ENCODE data around the gene FGF14.
"Not testable (repeated sequence)": the region's sequence is repeated elsewhere in the genome, so short reads cannot be mapped to it uniquely, and the experiment has no call there.

The FGF14 gene

GRCh38 chr13:102103469-102103868, 298.4 kb downstream of the FGF14 start:
- DNase-seq (ENCODE audit: low read depth, low spot score): no peak
- Histone ChIP-seq H3K9ac (ENCODE audit: insufficient read length, low read depth) (no peak overlapping the region), H3K4me3 (ENCODE audit: insufficient read length, low read depth) (no peak overlapping the region), H3K9me3 (ENCODE audit: insufficient read depth, low read length) (no peaks in the 10 kb centered on the region), H3K4me1 (ENCODE audit: insufficient read depth, insufficient read length) (no peaks in the 10 kb centered on the region), H3K36me3 (ENCODE audit: insufficient read depth, insufficient read length, low read length) (no peaks in the 10 kb centered on the region), H3K27me3 (ENCODE audit: insufficient read depth, insufficient read length) (no peaks in the 10 kb centered on the region)
- no peak for TF ChIP-seq ZNF274 (IDR thresholded peaks at IDR 0.05; ENCODE audit: low read depth, low read length)
- no peak for TF ChIP-seq YY1 (IDR thresholded peaks at IDR 0.05; ENCODE audit: insufficient read depth, insufficient read length)
- no peak for TF ChIP-seq SUZ12 (IDR thresholded peaks at IDR 0.05; ENCODE audit: extremely low read depth, insufficient read depth, insufficient read length)

GRCh38 chr13:102100234-102100633, 301.6 kb downstream of the FGF14 start:
- TF ChIP-seq ZNF274 (IDR thresholded peaks at IDR 0.05; ENCODE audit: low read depth, low read length): no peak
- TF ChIP-seq YY1 (IDR thresholded peaks at IDR 0.05; ENCODE audit: insufficient read depth, insufficient read length): no peak
- no peak for TF ChIP-seq SUZ12 (IDR thresholded peaks at IDR 0.05; ENCODE audit: extremely low read depth, insufficient read depth, insufficient read length)
- no peaks in the 10 kb centered on the region for H3K9me3 ChIP-seq (ENCODE audit: insufficient read depth, low read length)
- H3K9ac ChIP-seq (ENCODE audit: insufficient read length, low read depth): no peak overlapping the region
- H3K36me3 ChIP-seq (ENCODE audit: insufficient read depth, insufficient read length, low read length): no peaks in the 10 kb centered on the region
- no peaks in the 10 kb centered on the region for H3K4me1 ChIP-seq (ENCODE audit: insufficient read depth, insufficient read length)
- H3K27me3 ChIP-seq (ENCODE audit: insufficient read depth, insufficient read length): no peaks in the 10 kb centered on the region
- no peak for DNase-seq (ENCODE audit: low read depth, low spot score)
- no peak overlapping the region for H3K4me3 ChIP-seq (ENCODE audit: insufficient read length, low read depth)

GRCh38 chr13:102097708-102098107, 304.1 kb downstream of the FGF14 start:
- Histone ChIP-seq H3K36me3 (ENCODE audit: insufficient read depth, insufficient read length, low read length) (no peaks in the 10 kb centered on the region), H3K27me3 (ENCODE audit: insufficient read depth, insufficient read length) (no peaks in the 10 kb centered on the region), H3K9ac (ENCODE audit: insufficient read length, low read depth) (no peak overlapping the region), H3K4me1 (ENCODE audit: insufficient read depth, insufficient read length) (no peaks in the 10 kb centered on the region), H3K4me3 (ENCODE audit: insufficient read length, low read depth) (no peak overlapping the region), H3K9me3 (ENCODE audit: insufficient read depth, low read length) (no peaks in the 10 kb centered on the region)
- TF ChIP-seq SUZ12 (IDR thresholded peaks at IDR 0.05; ENCODE audit: extremely low read depth, insufficient read depth, insufficient read length): no peak
- TF ChIP-seq YY1 (IDR thresholded peaks at IDR 0.05; ENCODE audit: insufficient read depth, insufficient read length): no peak
- TF ChIP-seq ZNF274 (IDR thresholded peaks at IDR 0.05; ENCODE audit: low read depth, low read length): no peak
- no peak for DNase-seq (ENCODE audit: low read depth, low spot score)

GRCh38 chr13:102093288-102093687, 308.6 kb downstream of the FGF14 start:
- not testable (repeated sequence) for DNase-seq (ENCODE audit: low read depth, low spot score); H3K4me3 ChIP-seq (ENCODE audit: insufficient read length, low read depth); H3K9ac ChIP-seq (ENCODE audit: insufficient read length, low read depth); H3K36me3 ChIP-seq (ENCODE audit: insufficient read depth, insufficient read length, low read length); H3K9me3 ChIP-seq (ENCODE audit: insufficient read depth, low read length); H3K4me1 ChIP-seq (ENCODE audit: insufficient read depth, insufficient read length); H3K27me3 ChIP-seq (ENCODE audit: insufficient read depth, insufficient read length)

- TF ChIP-seq SUZ12 (IDR thresholded peaks at IDR 0.05; ENCODE audit: extremely low read depth, insufficient read depth, insufficient read length) (no peak), YY1 (IDR thresholded peaks at IDR 0.05; ENCODE audit: insufficient read depth, insufficient read length) (no peak), ZNF274 (IDR thresholded peaks at IDR 0.05; ENCODE audit: low read depth, low read length) (no peak)
- H3K4me3 ChIP-seq (ENCODE audit: insufficient read length, low read depth): no peak overlapping the region
- H3K36me3 ChIP-seq (ENCODE audit: insufficient read depth, insufficient read length, low read length): no peaks in the 10 kb centered on the region
- DNase-seq (ENCODE audit: low read depth, low spot score): peak; percentile 52
- H3K27me3 ChIP-seq (ENCODE audit: insufficient read depth, insufficient read length): no peaks in the 10 kb centered on the region
- no peak overlapping the region for H3K9ac ChIP-seq (ENCODE audit: insufficient read length, low read depth)
- H3K9me3 ChIP-seq (ENCODE audit: insufficient read depth, low read length): no peaks in the 10 kb centered on the region
- H3K4me1 ChIP-seq (ENCODE audit: insufficient read depth, insufficient read length): no peaks in the 10 kb centered on the region
Observed at GRCh38 chr13:102091231-102091630, 310.6 kb downstream of the FGF14 start.

GRCh38 chr13:102090532-102090931, 311.3 kb downstream of the FGF14 start:
- TF ChIP-seq ZNF274 (IDR thresholded peaks at IDR 0.05; ENCODE audit: low read depth, low read length) (no peak), SUZ12 (IDR thresholded peaks at IDR 0.05; ENCODE audit: extremely low read depth, insufficient read depth, insufficient read length) (no peak), YY1 (IDR thresholded peaks at IDR 0.05; ENCODE audit: insufficient read depth, insufficient read length) (no peak)
- Histone ChIP-seq H3K27me3 (ENCODE audit: insufficient read depth, insufficient read length) (no peaks in the 10 kb centered on the region), H3K36me3 (ENCODE audit: insufficient read depth, insufficient read length, low read length) (no peaks in the 10 kb centered on the region), H3K4me3 (ENCODE audit: insufficient read length, low read depth) (no peak overlapping the region), H3K9me3 (ENCODE audit: insufficient read depth, low read length) (no peaks in the 10 kb centered on the region), H3K9ac (ENCODE audit: insufficient read length, low read depth) (no peak overlapping the region), H3K4me1 (ENCODE audit: insufficient read depth, insufficient read length) (no peaks in the 10 kb centered on the region)
- no peak for DNase-seq (ENCODE audit: low read depth, low spot score)

GRCh38 chr13:102089722-102090121, 312.1 kb downstream of the FGF14 start:
- no peaks in the 10 kb centered on the region for H3K36me3 ChIP-seq (ENCODE audit: insufficient read depth, insufficient read length, low read length)
- H3K27me3 ChIP-seq (ENCODE audit: insufficient read depth, insufficient read length): no peaks in the 10 kb centered on the region
- no peak for DNase-seq (ENCODE audit: low read depth, low spot score)
- TF ChIP-seq ZNF274 (IDR thresholded peaks at IDR 0.05; ENCODE audit: low read depth, low read length): no peak
- no peak for TF ChIP-seq SUZ12 (IDR thresholded peaks at IDR 0.05; ENCODE audit: extremely low read depth, insufficient read depth, insufficient read length)
- no peak for TF ChIP-seq YY1 (IDR thresholded peaks at IDR 0.05; ENCODE audit: insufficient read depth, insufficient read length)
- H3K4me3 ChIP-seq (ENCODE audit: insufficient read length, low read depth): no peak overlapping the region
- no peaks in the 10 kb centered on the region for H3K9me3 ChIP-seq (ENCODE audit: insufficient read depth, low read length)
- H3K9ac ChIP-seq (ENCODE audit: insufficient read length, low read depth): no peak overlapping the region
- no peaks in the 10 kb centered on the region for H3K4me1 ChIP-seq (ENCODE audit: insufficient read depth, insufficient read length)

GRCh38 chr13:102089177-102089576, 312.7 kb downstream of the FGF14 start:
- no peaks in the 10 kb centered on the region for H3K4me1 ChIP-seq (ENCODE audit: insufficient read depth, insufficient read length)
- no peak for TF ChIP-seq YY1 (IDR thresholded peaks at IDR 0.05; ENCODE audit: insufficient read depth, insufficient read length)
- TF ChIP-seq ZNF274 (IDR thresholded peaks at IDR 0.05; ENCODE audit: low read depth, low read length): no peak
- TF ChIP-seq SUZ12 (IDR thresholded peaks at IDR 0.05; ENCODE audit: extremely low read depth, insufficient read depth, insufficient read length): no peak
- H3K4me3 ChIP-seq (ENCODE audit: insufficient read length, low read depth): no peak overlapping the region
- no peak overlapping the region for H3K9ac ChIP-seq (ENCODE audit: insufficient read length, low read depth)
- no peaks in the 10 kb centered on the region for H3K36me3 ChIP-seq (ENCODE audit: insufficient read depth, insufficient read length, low read length)
- H3K27me3 ChIP-seq (ENCODE audit: insufficient read depth, insufficient read length): no peaks in the 10 kb centered on the region
- H3K9me3 ChIP-seq (ENCODE audit: insufficient read depth, low read length): no peaks in the 10 kb centered on the region
- no peak for DNase-seq (ENCODE audit: low read depth, low spot score)
